ENCODE data around the gene PIGK. TPM values are rescaled to one million over a fixed set of nuclear protein-coding genes. Genes with fewer than 3 reads are reported as not detected.

The PIGK gene
- total RNA-seq, 2 experiments from 2014 or later = 8.6 to 17.4 TPM

GRCh38 chr1:77139389-77139788 lies 79.8 kb downstream of the PIGK start:
- no TSS peak for BruUV-seq (replicated peaks)
- Histone ChIP-seq H3K9me3 (ENCODE audit: low read length) (no peaks in the 10 kb centered on the region), H3K36me3 (ENCODE audit: insufficient read depth, low read length) (no peaks in the 10 kb centered on the region), H3K4me1 (ENCODE audit: insufficient read depth, low read length, poor library complexity, severe bottlenecking) (no peaks in the 10 kb centered on the region), H3K27ac (ENCODE audit: low read depth, low read length, poor library complexity, severe bottlenecking) (no peak overlapping the region), H3K79me2 (ENCODE audit: insufficient read depth, low read depth, low read length) (no peaks in the 10 kb centered on the region), H3K4me2 (ENCODE audit: low read length) (no peak overlapping the region), H4K20me1 (ENCODE audit: insufficient read depth, low read length) (no peaks in the 10 kb centered on the region), H3K9me2 (ENCODE audit: insufficient read depth, low read length) (no peaks in the 10 kb centered on the region), H2AFZ (ENCODE audit: low read length) (no peak overlapping the region), H3K4me3 (ENCODE audit: low read depth, low read length, poor library complexity, severe bottlenecking) (no peak overlapping the region)
- POLR2A ChIA-PET = interaction anchor here (0.7 to 1.2 kb wide), 2 partner anchors 425 to 475 kb away, joined by 3 to 5 read pairs; no protein-coding TSS in a partner anchor
- DNase-seq (ENCODE audit: low spot score) = no peak
- CTCF ChIA-PET (ENCODE audit: unreplicated experiment) = no interaction called here
- intact Hi-C loops (cut with micrococcal nuclease; ENCODE audit: unreplicated experiment) = no loop called here
- TF ChIP-seq EZH2phosphoT487 (IDR thresholded peaks at IDR 0.05; ENCODE audit: borderline replicate concordance, low read depth, low read length) = no peak
- TF ChIP-seq, protein P1, sequence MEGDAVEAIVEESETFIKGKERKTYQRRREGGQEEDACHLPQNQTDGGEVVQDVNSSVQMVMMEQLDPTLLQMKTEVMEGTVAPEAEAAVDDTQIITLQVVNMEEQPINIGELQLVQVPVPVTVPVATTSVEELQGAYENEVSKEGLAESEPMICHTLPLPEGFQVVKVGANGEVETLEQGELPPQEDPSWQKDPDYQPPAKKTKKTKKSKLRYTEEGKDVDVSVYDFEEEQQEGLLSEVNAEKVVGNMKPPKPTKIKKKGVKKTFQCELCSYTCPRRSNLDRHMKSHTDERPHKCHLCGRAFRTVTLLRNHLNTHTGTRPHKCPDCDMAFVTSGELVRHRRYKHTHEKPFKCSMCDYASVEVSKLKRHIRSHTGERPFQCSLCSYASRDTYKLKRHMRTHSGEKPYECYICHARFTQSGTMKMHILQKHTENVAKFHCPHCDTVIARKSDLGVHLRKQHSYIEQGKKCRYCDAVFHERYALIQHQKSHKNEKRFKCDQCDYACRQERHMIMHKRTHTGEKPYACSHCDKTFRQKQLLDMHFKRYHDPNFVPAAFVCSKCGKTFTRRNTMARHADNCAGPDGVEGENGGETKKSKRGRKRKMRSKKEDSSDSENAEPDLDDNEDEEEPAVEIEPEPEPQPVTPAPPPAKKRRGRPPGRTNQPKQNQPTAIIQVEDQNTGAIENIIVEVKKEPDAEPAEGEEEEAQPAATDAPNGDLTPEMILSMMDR (conservative IDR thresholded peaks at IDR 0.05; ENCODE audit: low read length) = no peak

DNA sequence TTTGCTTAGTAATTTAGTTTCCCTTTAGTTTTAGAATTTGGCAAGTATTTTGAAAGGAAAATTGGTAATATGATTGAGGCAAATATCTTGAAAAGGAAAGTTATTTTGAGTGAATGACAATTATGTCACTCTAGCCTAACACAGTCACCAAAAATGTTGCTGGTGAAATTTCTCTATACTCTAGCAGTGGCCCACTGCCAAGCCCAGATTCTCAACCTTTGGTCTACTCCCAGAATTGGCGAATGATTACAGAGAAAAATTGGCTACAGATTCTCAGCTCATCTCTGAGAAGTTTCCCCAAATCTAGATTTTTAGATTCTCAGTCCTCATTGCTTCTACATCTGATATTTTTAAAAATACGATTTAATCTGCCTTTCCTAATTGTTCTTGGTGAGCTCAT lies 84.9 kb downstream of the PIGK start:
- no peaks in the 10 kb centered on the region for H3K79me2 ChIP-seq (ENCODE audit: insufficient read depth, low read depth, low read length)
- no peaks in the 10 kb centered on the region for H4K20me1 ChIP-seq (ENCODE audit: insufficient read depth, low read length)
- DNase-seq (ENCODE audit: low spot score) = no peak
- no peak overlapping the region for H2AFZ ChIP-seq (ENCODE audit: low read length)
- no peak overlapping the region for H3K4me3 ChIP-seq (ENCODE audit: low read depth, low read length, poor library complexity, severe bottlenecking)
- no peak for TF ChIP-seq EZH2phosphoT487 (IDR thresholded peaks at IDR 0.05; ENCODE audit: borderline replicate concordance, low read depth, low read length)
- TF ChIP-seq, protein P1 (conservative IDR thresholded peaks at IDR 0.05; ENCODE audit: low read length) = no peak
- H3K9me2 ChIP-seq (ENCODE audit: insufficient read depth, low read length) = no peaks in the 10 kb centered on the region
- H3K27ac ChIP-seq (ENCODE audit: low read depth, low read length, poor library complexity, severe bottlenecking) = no peak overlapping the region
- no peak overlapping the region for H3K4me2 ChIP-seq (ENCODE audit: low read length)
- H3K4me1 ChIP-seq (ENCODE audit: insufficient read depth, low read length, poor library complexity, severe bottlenecking) = no peaks in the 10 kb centered on the region
- ChIA-PET POLR2A (no interaction called here), CTCF (ENCODE audit: unreplicated experiment) (no interaction called here)
- BruUV-seq (replicated peaks) = no TSS peak
- intact Hi-C loops (cut with micrococcal nuclease; ENCODE audit: unreplicated experiment) = no loop called here
- H3K36me3 ChIP-seq (ENCODE audit: insufficient read depth, low read length) = no peaks in the 10 kb centered on the region
- no peaks in the 10 kb centered on the region for H3K9me3 ChIP-seq (ENCODE audit: low read length)

DNA sequence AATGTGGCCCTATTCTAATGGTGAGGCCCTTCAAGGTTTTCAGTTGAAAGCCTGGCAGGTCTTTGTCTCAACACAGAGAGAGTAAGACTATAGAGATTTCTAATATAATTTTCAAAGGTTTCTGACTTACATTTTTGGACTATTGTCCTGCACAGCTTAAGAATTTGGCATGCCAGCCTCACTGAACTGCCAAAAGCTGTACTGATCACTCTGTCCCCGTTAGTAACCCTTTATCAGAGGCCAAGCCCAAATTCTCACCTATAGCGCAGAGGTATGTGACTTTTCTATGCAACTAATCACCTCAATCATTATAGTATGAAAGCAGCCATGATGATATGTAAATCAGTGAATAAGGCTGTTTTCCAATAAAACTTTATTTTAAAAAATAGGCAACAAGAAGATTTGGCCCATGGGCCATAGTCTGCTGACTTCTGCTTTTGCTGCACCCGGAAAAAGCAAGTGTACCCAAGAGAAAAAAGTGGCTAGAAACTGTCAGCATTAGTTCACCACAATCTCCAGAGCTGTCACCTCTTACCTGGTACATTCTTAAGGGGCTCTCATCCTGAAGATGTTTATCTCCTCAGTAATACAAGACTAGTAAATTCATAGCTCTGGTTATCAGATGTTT lies 85.4 kb downstream of the PIGK start:
- BruUV-seq (replicated peaks) = no TSS peak
- Histone ChIP-seq H2AFZ (ENCODE audit: low read length) (no peak overlapping the region), H3K27ac (ENCODE audit: low read depth, low read length, poor library complexity, severe bottlenecking) (no peak overlapping the region), H3K9me2 (ENCODE audit: insufficient read depth, low read length) (no peaks in the 10 kb centered on the region), H3K36me3 (ENCODE audit: insufficient read depth, low read length) (no peaks in the 10 kb centered on the region), H3K4me2 (ENCODE audit: low read length) (no peak overlapping the region), H3K4me1 (ENCODE audit: insufficient read depth, low read length, poor library complexity, severe bottlenecking) (no peaks in the 10 kb centered on the region), H3K4me3 (ENCODE audit: low read depth, low read length, poor library complexity, severe bottlenecking) (no peak overlapping the region), H3K9me3 (ENCODE audit: low read length) (no peaks in the 10 kb centered on the region), H3K79me2 (ENCODE audit: insufficient read depth, low read depth, low read length) (no peaks in the 10 kb centered on the region), H4K20me1 (ENCODE audit: insufficient read depth, low read length) (no peaks in the 10 kb centered on the region)
- DNase-seq (ENCODE audit: low spot score) = no peak
- TF ChIP-seq, protein P1 (conservative IDR thresholded peaks at IDR 0.05; ENCODE audit: low read length) = no peak
- TF ChIP-seq EZH2phosphoT487 (IDR thresholded peaks at IDR 0.05; ENCODE audit: borderline replicate concordance, low read depth, low read length) = no peak
- POLR2A ChIA-PET = no interaction called here
- intact Hi-C loops (cut with micrococcal nuclease; ENCODE audit: unreplicated experiment) = no loop called here
- CTCF ChIA-PET (ENCODE audit: unreplicated experiment) = no interaction called here
